NCI-H1105 treated with DMSO at 0.1 percent for 48 hours (cell line): Measurements from ENCODE around the gene DHRS7B.
A peak's percentile ranks its signal among the peaks of the same experiment; 100 is the strongest.
"Not testable (repeated sequence)": the region's sequence is repeated elsewhere in the genome, so short reads cannot be mapped to it uniquely, and the experiment has no call there.

Experiments used
- DNase-seq: peaks from one replicate; lab custom pipeline; 2025; lab: John Stamatoyannopoulos, UW

DHRS7B gene

GRCh38 chr17:21126645-21127508, at the start of gene DHRS7B:
Gene DHRS7B, plus strand, starts transcription at chr17:21126964. Its CDS starts 8 bp downstream, at chr17:21126972.
- peak; percentile 98 for DNase-seq

GRCh38 chr17:21077281-21077680, 49.5 kb upstream of the DHRS7B start:
- no peak for DNase-seq

GRCh38 chr17:21078016-21078780, 48.6 kb upstream of the DHRS7B start:
- DNase-seq, result no peak

GRCh38 chr17:21079196-21079595, 47.6 kb upstream of the DHRS7B start:
- no peak for DNase-seq

GRCh38 chr17:21082001-21082436, 44.7 kb upstream of the DHRS7B start:
- DNase-seq, result no peak

GRCh38 chr17:21085280-21085679, 41.5 kb upstream of the DHRS7B start:
- not testable (repeated sequence) for DNase-seq

- DNase-seq, result no peak
Measured at GRCh38 chr17:21085707-21086106, 41.1 kb upstream of the DHRS7B start.

- DNase-seq, result no peak
Measured at GRCh38 chr17:21089145-21089544, 37.6 kb upstream of the DHRS7B start.

- DNase-seq, result no peak
Measured at GRCh38 chr17:21089933-21090901, 36.5 kb upstream of the DHRS7B start.

- DNase-seq, result no peak
Measured at GRCh38 chr17:21090902-21091618, 35.7 kb upstream of the DHRS7B start.

- no peak for DNase-seq
Measured at GRCh38 chr17:21094298-21094704, 32.5 kb upstream of the DHRS7B start.

- DNase-seq, result no peak
Measured at GRCh38 chr17:21095735-21096134, 31.0 kb upstream of the DHRS7B start.

GRCh38 chr17:21096874-21097273, 29.9 kb upstream of the DHRS7B start:
- DNase-seq, result no peak

GRCh38 chr17:21098934-21099689, 27.7 kb upstream of the DHRS7B start:
- DNase-seq, result peak; percentile 95

GRCh38 chr17:21100636-21101035, 26.1 kb upstream of the DHRS7B start:
- no peak for DNase-seq

- DNase-seq, result no peak
Measured at GRCh38 chr17:21104608-21105007, 22.2 kb upstream of the DHRS7B start.

- no peak for DNase-seq
Measured at GRCh38 chr17:21105064-21105894, 21.5 kb upstream of the DHRS7B start.

GRCh38 chr17:21106316-21106715, 20.4 kb upstream of the DHRS7B start:
- DNase-seq, result no peak

GRCh38 chr17:21107067-21107650, 19.6 kb upstream of the DHRS7B start:
- DNase-seq, result not testable (repeated sequence)
